CD4-positive, alpha-beta T cell (primary cell): ENCODE measurements around the gene HSD17B12. TPM values are rescaled to one million over a fixed set of nuclear protein-coding genes. Genes with fewer than 3 reads are reported as not detected.
A peak's percentile ranks its signal among the peaks of the same experiment; 100 is the strongest.

Experiments used
- ATAC-seq: fragments of 200-7000 bp; cut with Tn5 transposase; one replicate; pipeline ENCODE4 v1.10.0; 2022; ENCODE audit warnings: mild to moderate bottlenecking; ENCODE audit not compliant: poor library complexity
- CTCF ChIA-PET: fragments of 350-600 bp; sonication (Branson Sonifier 250); formaldehyde crosslinking; loops from one replicate; lab custom pipeline; 2021; ENCODE audit warnings: antibody characterized with exemption, inconsistent platforms; lab: Charles Lee
- POLR2A ChIA-PET: fragments of 350-600 bp; sonication (Branson Sonifier 250); formaldehyde crosslinking; loops from one replicate; lab custom pipeline; 2021; ENCODE audit warnings: antibody characterized with exemption, inconsistent platforms; lab: Charles Lee
- DNase-seq, 14 experiments: peaks; one replicate each; pipeline ENCODE4 v3.0.0-alpha.2; 2013 to 2020; ENCODE audit warnings: mixed read lengths in 2 of 14
- H3K27ac ChIP-seq, 2 donors: one replicate each; pipeline versions ENCODE4 v1.5.1 to v1.7.0; 2013; ENCODE audit warnings: low read length in 2 of 2, low read depth in 1 of 2, mild to moderate bottlenecking in 1 of 2
- H3K27me3 ChIP-seq, 2 experiments: 1 replicate in 1 of 2; 2 replicates in 1 of 2; pipeline versions ENCODE4 v1.6.1 to v1.7.0; 2013; ENCODE audit warnings: low read length in 2 of 2, control low read depth in 1 of 2, mild to moderate bottlenecking in 1 of 2, moderate library complexity in 1 of 2; ENCODE audit not compliant: insufficient read depth in 2 of 2, control insufficient read depth in 1 of 2
- H3K36me3 ChIP-seq: one replicate; pipeline ENCODE4 v1.6.1; 2013; ENCODE audit warnings: low read length, control low read depth; ENCODE audit not compliant: insufficient read depth
- H3K4me1 ChIP-seq: one replicate; pipeline ENCODE4 v1.6.1; 2013; ENCODE audit warnings: low read length, control low read depth; ENCODE audit not compliant: insufficient read depth
- H3K4me3 ChIP-seq: one replicate; pipeline ENCODE4 v1.5.1; 2013; ENCODE audit warnings: mild to moderate bottlenecking, low read length, moderate library complexity
- H3K9me3 ChIP-seq, 2 experiments: 1 replicate in 1 of 2; 2 replicates in 1 of 2; pipeline versions ENCODE4 v1.6.1 to v1.7.0; 2013; ENCODE audit warnings: low read length in 2 of 2, mild to moderate bottlenecking in 2 of 2, control low read depth in 1 of 2, moderate library complexity in 1 of 2; ENCODE audit not compliant: control insufficient read depth in 1 of 2, insufficient read depth in 1 of 2
- H3K27ac Mint-ChIP-seq: one replicate; pipeline ENCODE4 v1.8.0; 2020; ENCODE audit warnings: mixed read lengths
- H3K27me3 Mint-ChIP-seq: one replicate; pipeline ENCODE4 v1.8.0; 2021; ENCODE audit warnings: mixed read lengths
- H3K36me3 Mint-ChIP-seq: one replicate; pipeline ENCODE4 v1.8.0; 2021; ENCODE audit warnings: low read depth, mixed read lengths
- H3K4me1 Mint-ChIP-seq: one replicate; pipeline ENCODE4 v1.8.0; 2021; ENCODE audit warnings: low read depth, mixed read lengths
- H3K4me3 Mint-ChIP-seq: one replicate; pipeline ENCODE4 v1.8.0; 2020; ENCODE audit warnings: mild to moderate bottlenecking, mixed read lengths
- H3K9me3 Mint-ChIP-seq: one replicate; pipeline ENCODE4 v1.8.0; 2020; ENCODE audit warnings: mixed read lengths
- intact Hi-C, 2 experiments: fragments of 100-400 bp; cut with DNase I in 1 of 2; cut with micrococcal nuclease in 1 of 2; formaldehyde crosslinking; loops; one replicate each; pipeline versions ENCODE4 v1.15.1 to v1.9.0; 2023 to 2025; cut with DNase I, micrococcal nuclease
- total RNA-seq, 174 experiments: library from RNA in 2 of 174; stranded (reverse) in 2 of 174; gene quantifications; one replicate each; pipeline ENCODE4 v1.2.3 and lab custom pipeline; 2021 to 2026
- TF ChIP-seq, protein P1 (sequence below): fragments of 200-600 bp; IDR thresholded peaks from one replicate; pipeline ENCODE4 v1.8.0; 2022; ENCODE audit warnings: antibody characterized with exemption, mild to moderate bottlenecking

HSD17B12 gene
- total RNA-seq, 2 experiments from 2014 or later: 16.1 to 16.3 TPM

DNA sequence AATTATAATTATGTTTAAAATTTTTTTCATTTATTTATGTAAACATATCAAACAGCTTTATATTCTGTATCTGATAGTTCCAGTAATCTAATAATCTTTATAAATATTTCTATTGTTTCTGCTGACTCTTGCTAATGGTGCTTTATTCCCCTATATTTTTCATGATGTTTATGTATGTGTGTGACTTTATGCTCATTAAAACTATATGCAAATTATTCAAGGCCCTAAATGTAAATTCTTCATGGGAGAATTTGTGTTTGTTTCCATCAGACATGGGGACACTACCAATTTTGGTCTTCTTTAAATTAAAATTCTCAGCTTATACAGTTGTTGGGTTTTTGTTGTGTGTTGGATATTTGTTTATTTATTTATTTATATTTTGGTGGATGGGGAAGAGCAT is 186.4 kb downstream of the HSD17B12 start:
- H3K36me3 ChIP-seq: no peaks in the 10 kb centered on the region
- peaks cover 8 to 10% of the 10 kb centered on the region in 2 experiments for H3K27me3 ChIP-seq
- ChIA-PET POLR2A (no interaction called here), CTCF (interaction anchor here (1.0 kb wide), 1 partner anchor 23 kb away, joined by 4 read pairs; no protein-coding TSS in a partner anchor)
- intact Hi-C loops: no loop called here
- H3K4me1 ChIP-seq: peaks cover 13% of the 10 kb centered on the region
- Mint-ChIP-seq H3K27me3 (peaks cover 21% of the 10 kb centered on the region), H3K4me1 (peaks cover 11% of the 10 kb centered on the region), H3K36me3 (no peaks in the 10 kb centered on the region), H3K4me3 (no peak overlapping the region), H3K9me3 (peaks cover 2% of the 10 kb centered on the region), H3K27ac (no peak overlapping the region)
- no peak overlapping the region for H3K27ac ChIP-seq
- TF ChIP-seq, protein P1, sequence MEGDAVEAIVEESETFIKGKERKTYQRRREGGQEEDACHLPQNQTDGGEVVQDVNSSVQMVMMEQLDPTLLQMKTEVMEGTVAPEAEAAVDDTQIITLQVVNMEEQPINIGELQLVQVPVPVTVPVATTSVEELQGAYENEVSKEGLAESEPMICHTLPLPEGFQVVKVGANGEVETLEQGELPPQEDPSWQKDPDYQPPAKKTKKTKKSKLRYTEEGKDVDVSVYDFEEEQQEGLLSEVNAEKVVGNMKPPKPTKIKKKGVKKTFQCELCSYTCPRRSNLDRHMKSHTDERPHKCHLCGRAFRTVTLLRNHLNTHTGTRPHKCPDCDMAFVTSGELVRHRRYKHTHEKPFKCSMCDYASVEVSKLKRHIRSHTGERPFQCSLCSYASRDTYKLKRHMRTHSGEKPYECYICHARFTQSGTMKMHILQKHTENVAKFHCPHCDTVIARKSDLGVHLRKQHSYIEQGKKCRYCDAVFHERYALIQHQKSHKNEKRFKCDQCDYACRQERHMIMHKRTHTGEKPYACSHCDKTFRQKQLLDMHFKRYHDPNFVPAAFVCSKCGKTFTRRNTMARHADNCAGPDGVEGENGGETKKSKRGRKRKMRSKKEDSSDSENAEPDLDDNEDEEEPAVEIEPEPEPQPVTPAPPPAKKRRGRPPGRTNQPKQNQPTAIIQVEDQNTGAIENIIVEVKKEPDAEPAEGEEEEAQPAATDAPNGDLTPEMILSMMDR: no peak
- no peak overlapping the region for H3K4me3 ChIP-seq
- no peak for ATAC-seq
- no peaks in the 10 kb centered on the region for H3K9me3 ChIP-seq
- DNase-seq: no peak

DNA sequence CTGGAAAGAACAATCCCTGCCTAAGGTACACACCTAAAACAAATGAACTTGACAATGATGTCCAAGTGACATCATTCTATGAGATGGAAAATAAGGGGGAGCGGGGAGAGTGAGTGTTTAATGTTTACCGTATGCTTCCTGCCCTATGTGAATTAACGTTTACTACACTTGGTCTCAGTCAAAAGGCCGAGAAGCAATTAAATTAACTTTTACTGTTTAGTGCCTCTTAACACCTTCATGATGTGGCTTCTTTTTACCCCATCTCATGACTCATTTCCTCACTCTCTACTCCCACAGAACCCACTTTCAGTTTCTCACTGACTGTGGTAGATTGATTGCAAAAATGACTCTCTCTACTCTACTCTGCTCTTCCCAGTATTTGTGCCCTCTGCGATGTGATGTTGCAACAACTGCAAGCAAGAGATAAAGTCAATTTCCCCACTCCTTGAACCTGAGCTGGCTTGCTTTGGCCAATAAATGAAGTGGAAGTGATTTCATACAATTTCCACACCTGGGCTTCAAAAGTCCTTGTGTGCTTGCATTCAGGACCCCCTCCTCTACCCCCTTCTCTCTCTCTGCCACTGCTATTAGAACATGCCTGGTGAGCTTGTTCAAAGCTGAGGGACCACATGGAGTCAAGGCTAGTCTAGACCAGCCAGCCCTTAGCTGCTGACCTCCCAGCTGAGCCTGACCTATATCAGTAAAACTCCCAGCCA is 188.5 kb downstream of the HSD17B12 start:
- Histone ChIP-seq H3K36me3 (no peaks in the 10 kb centered on the region), H3K9me3 (no peaks in the 10 kb centered on the region), H3K27me3 (peaks cover 13 to 22% of the 10 kb centered on the region in 2 experiments), H3K4me1 (peaks cover 13% of the 10 kb centered on the region), H3K4me3 (no peak overlapping the region), H3K27ac (peak overlapping the region in 1 of 2 donors; percentile 25)
- TF ChIP-seq, protein P1: no peak
- ATAC-seq (peak; percentile 93), DNase-seq (peak in 5 of 14 experiments; percentile 4 to 83 (median 62))
- H3K27me3 Mint-ChIP-seq: peaks cover 40% of the 10 kb centered on the region
- ChIA-PET POLR2A (interaction anchor here (1.1 kb wide), 1 partner anchor 189 kb away, joined by 3 read pairs; the partner anchor contains the start of gene HSD17B12), CTCF (no interaction called here)
- no peaks in the 10 kb centered on the region for H3K9me3 Mint-ChIP-seq
- H3K27ac Mint-ChIP-seq: no peak overlapping the region
- peaks cover 11% of the 10 kb centered on the region for H3K4me1 Mint-ChIP-seq
- no peaks in the 10 kb centered on the region for H3K36me3 Mint-ChIP-seq
- intact Hi-C loops: no loop called here
- peak overlapping the region; percentile 1 for H3K4me3 Mint-ChIP-seq

DNA sequence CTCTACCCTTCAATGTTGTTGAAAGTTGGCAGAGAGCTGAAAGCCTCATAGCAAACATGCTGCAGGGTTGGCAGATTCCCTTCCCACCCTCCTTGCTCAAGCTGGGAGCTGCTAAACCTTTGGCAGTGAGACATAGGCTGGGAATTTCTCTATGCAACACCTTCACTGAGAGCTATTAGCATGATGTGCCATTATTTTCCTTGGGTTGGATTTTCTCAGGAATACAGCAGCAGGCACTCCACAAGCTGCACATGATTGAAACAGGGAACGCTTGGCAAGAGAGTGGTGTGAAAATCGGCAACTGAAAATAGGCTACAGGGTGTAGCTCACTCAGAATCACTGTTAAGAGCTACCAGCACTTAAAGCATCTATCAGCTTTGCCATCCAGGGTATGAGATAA is 190.5 kb downstream of the HSD17B12 start:
- no peak overlapping the region for H3K27ac Mint-ChIP-seq
- H3K4me1 Mint-ChIP-seq: peaks cover 11% of the 10 kb centered on the region
- intact Hi-C loops: no loop called here
- no peak for DNase-seq
- H3K27ac ChIP-seq: no peak overlapping the region
- peaks cover 10 to 27% of the 10 kb centered on the region in 2 experiments for H3K27me3 ChIP-seq
- no peaks in the 10 kb centered on the region for H3K9me3 ChIP-seq
- no peak for ATAC-seq
- ChIA-PET CTCF (interaction anchor here (0.9 kb wide), 1 partner anchor 19 kb away, joined by 3 read pairs; no protein-coding TSS in a partner anchor), POLR2A (no interaction called here)
- peaks cover 53% of the 10 kb centered on the region for H3K27me3 Mint-ChIP-seq
- no peaks in the 10 kb centered on the region for H3K9me3 Mint-ChIP-seq
- TF ChIP-seq, protein P1: no peak
- peaks cover 13% of the 10 kb centered on the region for H3K4me1 ChIP-seq
- H3K4me3 ChIP-seq: no peak overlapping the region
- H3K4me3 Mint-ChIP-seq: no peak overlapping the region
- no peaks in the 10 kb centered on the region for H3K36me3 Mint-ChIP-seq
- no peaks in the 10 kb centered on the region for H3K36me3 ChIP-seq
